GM21576 (cell line): ENCODE measurements around the gene RRP12.
"Not testable (repeated sequence)": the region's sequence is repeated elsewhere in the genome, so short reads cannot be mapped to it uniquely, and the experiment has no call there.

Source experiments
- ATAC-seq: cut with Tn5 transposase; IDR thresholded peaks from one replicate; pipeline ENCODE4 v1.9.1; 2021; ENCODE audit warnings: mild to moderate bottlenecking, moderate library complexity; ENCODE audit not compliant: unreplicated experiment

Gene RRP12

GRCh38 chr10:97408496-97408992 lies 7.4 kb upstream of the RRP12 start:
- no peak for ATAC-seq

GRCh38 chr10:97407952-97408248 lies 6.8 kb upstream of the RRP12 start:
- no peak for ATAC-seq

GRCh38 chr10:97407211-97407951 lies 6.2 kb upstream of the RRP12 start:
- ATAC-seq: peak; percentile 83

GRCh38 chr10:97406483-97406882 lies 5.3 kb upstream of the RRP12 start:
- ATAC-seq: not testable (repeated sequence)

- ATAC-seq: no peak
Measured at GRCh38 chr10:97406064-97406463, 4.9 kb upstream of the RRP12 start.

- ATAC-seq: no peak
Measured at GRCh38 chr10:97404044-97404443, 2.9 kb upstream of the RRP12 start.

- ATAC-seq: no peak
Measured at GRCh38 chr10:97401455-97401919, 347 bp upstream of the RRP12 start.

GRCh38 chr10:97399843-97400545 lies 1.1 kb downstream of the RRP12 start:
- peak; percentile 42 for ATAC-seq

GRCh38 chr10:97396056-97396455 lies 5.1 kb downstream of the RRP12 start:
- ATAC-seq: no peak

- ATAC-seq: no peak
Measured at GRCh38 chr10:97393034-97393573, 8.0 kb downstream of the RRP12 start.

- no peak for ATAC-seq
Measured at GRCh38 chr10:97390091-97390490, 11.0 kb downstream of the RRP12 start.

GRCh38 chr10:97388152-97388551 lies 13.0 kb downstream of the RRP12 start:
- no peak for ATAC-seq

GRCh38 chr10:97385565-97385964 lies 15.6 kb downstream of the RRP12 start:
- ATAC-seq: no peak

GRCh38 chr10:97384641-97385040 lies 16.5 kb downstream of the RRP12 start:
- no peak for ATAC-seq

GRCh38 chr10:97384156-97384555 lies 17.0 kb downstream of the RRP12 start:
- no peak for ATAC-seq

GRCh38 chr10:97383159-97383558 lies 18.0 kb downstream of the RRP12 start:
- no peak for ATAC-seq

GRCh38 chr10:97381626-97382025 lies 19.5 kb downstream of the RRP12 start:
- no peak for ATAC-seq

GRCh38 chr10:97380516-97380915 lies 20.6 kb downstream of the RRP12 start:
- ATAC-seq: no peak

- no peak for ATAC-seq
Measured at GRCh38 chr10:97378933-97379921, 21.9 kb downstream of the RRP12 start.

GRCh38 chr10:97376413-97376812 lies 24.7 kb downstream of the RRP12 start:
- ATAC-seq: no peak

- no peak for ATAC-seq
Measured at GRCh38 chr10:97373456-97373855, 27.7 kb downstream of the RRP12 start.
